Ishikawa (cell line): ENCODE data around the gene SLC39A7.

Experiments
- CEBPB ChIP-seq: IDR thresholded peaks from 2 replicates; pipeline ENCODE4 v1.6.1; 2012
- CREB1 ChIP-seq: IDR thresholded peaks from 2 replicates; pipeline ENCODE4 v1.6.1; 2012; ENCODE audit warnings: low read depth
- EGR1 ChIP-seq: IDR thresholded peaks from 2 replicates; pipeline ENCODE4 v1.6.1; 2012
- EP300 ChIP-seq: IDR thresholded peaks from 2 replicates; pipeline ENCODE4 v1.6.1; 2012; ENCODE audit warnings: borderline replicate concordance
- FOXM1 ChIP-seq: IDR thresholded peaks from 2 replicates; pipeline ENCODE4 v1.6.1; 2012; ENCODE audit warnings: low read depth, borderline replicate concordance
- MAX ChIP-seq: IDR thresholded peaks from 2 replicates; pipeline ENCODE4 v1.6.1; 2012
- NFIC ChIP-seq: IDR thresholded peaks from 2 replicates; pipeline ENCODE4 v1.6.1; 2012
- TCF12 ChIP-seq: IDR thresholded peaks from 2 replicates; pipeline ENCODE4 v1.6.1; 2012; ENCODE audit warnings: low read depth
- USF1 ChIP-seq: IDR thresholded peaks from 2 replicates; pipeline ENCODE4 v1.6.1; 2012
- YY1 ChIP-seq: IDR thresholded peaks from 2 replicates; pipeline ENCODE4 v1.6.1; 2012; ENCODE audit warnings: low read depth

- TF ChIP-seq MAX (no peak), EP300 (no peak), EGR1 (no peak), TCF12 (no peak), FOXM1 (no peak), CREB1 (no peak), CEBPB (no peak), NFIC (no peak), USF1 (no peak), YY1 (no peak)
Observed at GRCh38 chr6:33175436-33176069, 25.1 kb upstream of the SLC39A7 start.
